MM.1S (cell line): Measurements from ENCODE around the gene CFAP46.

Source experiments
- CTCF ChIP-seq: fragments of 300-600 bp; sonication (generic); IDR thresholded peaks from 2 replicates; pipeline ENCODE4 v1.5.1; 2016; ENCODE audit warnings: antibody characterized with exemption, low read length, mixed read lengths
- EZH2 ChIP-seq: fragments of 300-600 bp; sonication (generic); optimal IDR thresholded peaks from 2 replicates; pipeline ENCODE3; 2017; ENCODE audit warnings: low read depth, mild to moderate bottlenecking, antibody characterized with exemption, low read length, mixed read lengths
- EZH2phosphoT487 ChIP-seq: fragments of 300-600 bp; sonication (generic); IDR thresholded peaks from 2 replicates; pipeline ENCODE4 v1.6.1; 2018; ENCODE audit warnings: antibody characterized with exemption, low read length

- no peak for TF ChIP-seq CTCF
- TF ChIP-seq EZH2, result no peak
- TF ChIP-seq EZH2phosphoT487, result no peak
Observed at GRCh38 chr10:132779549-132780294, 162.6 kb downstream of the CFAP46 start.
